ENCODE measurements around the gene BRD3OS.
A peak's percentile ranks its signal among the peaks of the same experiment; 100 is the strongest.

BRD3OS gene

GRCh38 chr9:134024828-134025605, at the start of gene BRD3OS:
TSS of gene BRD3OS (plus strand) at chr9:134025481. CDS start at chr9:134026748, 1,267 bp downstream.
- no peak for TF ChIP-seq CTCF (IDR thresholded peaks at IDR 0.05; ENCODE audit: insufficient read depth, low read depth, low read length, missing control alignments)
- peak; percentile 100 for DNase-seq (ENCODE audit: low read depth)
- peak within 1 kb of the TSS; percentile 75 for H3K4me3 ChIP-seq (ENCODE audit: low read length)

GRCh38 chr9:133975511-133975910, 49.8 kb upstream of the BRD3OS start:
- no peak for DNase-seq (ENCODE audit: low read depth)
- no peak for TF ChIP-seq CTCF (IDR thresholded peaks at IDR 0.05; ENCODE audit: insufficient read depth, low read depth, low read length, missing control alignments)

GRCh38 chr9:133976191-133976861, 49.0 kb upstream of the BRD3OS start:
- no peak for TF ChIP-seq CTCF (IDR thresholded peaks at IDR 0.05; ENCODE audit: insufficient read depth, low read depth, low read length, missing control alignments)
- no peak for DNase-seq (ENCODE audit: low read depth)
- H3K4me3 ChIP-seq (ENCODE audit: low read length), result no peak overlapping the region

More at GRCh38 chr9:133975511-133975910, 49.8 kb upstream of the BRD3OS start:
- H3K4me3 ChIP-seq (ENCODE audit: low read length), result no peak overlapping the region

- TF ChIP-seq CTCF (IDR thresholded peaks at IDR 0.05; ENCODE audit: insufficient read depth, low read depth, low read length, missing control alignments), result no peak
- no peak overlapping the region for H3K4me3 ChIP-seq (ENCODE audit: low read length)
- no peak for DNase-seq (ENCODE audit: low read depth)
Observed at GRCh38 chr9:133976887-133977286, 48.4 kb upstream of the BRD3OS start.

GRCh38 chr9:133977421-133978201, 47.7 kb upstream of the BRD3OS start:
- no peak overlapping the region for H3K4me3 ChIP-seq (ENCODE audit: low read length)
- no peak for TF ChIP-seq CTCF (IDR thresholded peaks at IDR 0.05; ENCODE audit: insufficient read depth, low read depth, low read length, missing control alignments)
- no peak for DNase-seq (ENCODE audit: low read depth)

GRCh38 chr9:133978226-133978898, 46.9 kb upstream of the BRD3OS start:
- H3K4me3 ChIP-seq (ENCODE audit: low read length), result no peak overlapping the region
- no peak for TF ChIP-seq CTCF (IDR thresholded peaks at IDR 0.05; ENCODE audit: insufficient read depth, low read depth, low read length, missing control alignments)
- DNase-seq (ENCODE audit: low read depth), result no peak

Data from epithelial cell of esophagus (primary cell).